KMS-11 (cell line): ENCODE data around the gene CFAP74.

Source experiments
- H2AFZ ChIP-seq: fragments of 200-600 bp; sonication (generic); 2 replicates; pipeline ENCODE4 v1.6.1; 2016; ENCODE audit warnings: antibody characterized with exemption, mixed run types, low read depth
- H3K27ac ChIP-seq: fragments of 200-600 bp; sonication (generic); 2 replicates; pipeline ENCODE4 v1.6.1; 2016; ENCODE audit warnings: mild to moderate bottlenecking, mixed run types
- H3K27me3 ChIP-seq: fragments of 200-600 bp; sonication (generic); 2 replicates; pipeline ENCODE4 v1.6.1; 2017; ENCODE audit warnings: mild to moderate bottlenecking, low read depth, mixed run types, moderate library complexity; ENCODE audit not compliant: insufficient read depth
- H3K36me3 ChIP-seq: fragments of 200-600 bp; sonication (generic); 2 replicates; pipeline ENCODE4 v1.6.1; 2017; ENCODE audit warnings: mild to moderate bottlenecking, mixed run types; ENCODE audit not compliant: insufficient read depth
- H3K4me1 ChIP-seq: fragments of 200-600 bp; sonication (generic); 2 replicates; pipeline ENCODE4 v1.6.1; 2016; ENCODE audit warnings: mild to moderate bottlenecking, low read depth, mixed run types; ENCODE audit not compliant: poor library complexity, severe bottlenecking
- H3K4me2 ChIP-seq: fragments of 200-600 bp; sonication (generic); 2 replicates; pipeline ENCODE4 v1.7.0; 2016; ENCODE audit warnings: mild to moderate bottlenecking, mixed run types
- H3K4me3 ChIP-seq: fragments of 200-600 bp; sonication (generic); IDR thresholded peaks from 2 replicates; pipeline ENCODE4 v1.6.1; 2017; ENCODE audit warnings: low read depth, low read length, mixed read lengths; ENCODE audit not compliant: insufficient read depth
- H3K79me2 ChIP-seq: fragments of 200-600 bp; sonication (generic); 2 replicates; pipeline ENCODE4 v1.6.1; 2016; ENCODE audit warnings: low read depth, mixed run types; ENCODE audit not compliant: insufficient read depth
- H3K9ac ChIP-seq: fragments of 200-600 bp; sonication (generic); 2 replicates; pipeline ENCODE4 v1.6.1; 2016; ENCODE audit warnings: mild to moderate bottlenecking, mixed run types
- H4K20me1 ChIP-seq: fragments of 200-600 bp; sonication (generic); 2 replicates; pipeline ENCODE4 v1.6.1; 2016; ENCODE audit warnings: mild to moderate bottlenecking, mixed run types; ENCODE audit not compliant: insufficient read depth
- TF ChIP-seq, protein P1 (sequence below): fragments of 200-600 bp; sonication (generic); conservative IDR thresholded peaks from 2 replicates; pipeline ENCODE4 v1.6.1; 2017; ENCODE audit warnings: low read depth, mild to moderate bottlenecking, antibody characterized with exemption, low read length, moderate library complexity, mixed read lengths

The CFAP74 gene

DNA sequence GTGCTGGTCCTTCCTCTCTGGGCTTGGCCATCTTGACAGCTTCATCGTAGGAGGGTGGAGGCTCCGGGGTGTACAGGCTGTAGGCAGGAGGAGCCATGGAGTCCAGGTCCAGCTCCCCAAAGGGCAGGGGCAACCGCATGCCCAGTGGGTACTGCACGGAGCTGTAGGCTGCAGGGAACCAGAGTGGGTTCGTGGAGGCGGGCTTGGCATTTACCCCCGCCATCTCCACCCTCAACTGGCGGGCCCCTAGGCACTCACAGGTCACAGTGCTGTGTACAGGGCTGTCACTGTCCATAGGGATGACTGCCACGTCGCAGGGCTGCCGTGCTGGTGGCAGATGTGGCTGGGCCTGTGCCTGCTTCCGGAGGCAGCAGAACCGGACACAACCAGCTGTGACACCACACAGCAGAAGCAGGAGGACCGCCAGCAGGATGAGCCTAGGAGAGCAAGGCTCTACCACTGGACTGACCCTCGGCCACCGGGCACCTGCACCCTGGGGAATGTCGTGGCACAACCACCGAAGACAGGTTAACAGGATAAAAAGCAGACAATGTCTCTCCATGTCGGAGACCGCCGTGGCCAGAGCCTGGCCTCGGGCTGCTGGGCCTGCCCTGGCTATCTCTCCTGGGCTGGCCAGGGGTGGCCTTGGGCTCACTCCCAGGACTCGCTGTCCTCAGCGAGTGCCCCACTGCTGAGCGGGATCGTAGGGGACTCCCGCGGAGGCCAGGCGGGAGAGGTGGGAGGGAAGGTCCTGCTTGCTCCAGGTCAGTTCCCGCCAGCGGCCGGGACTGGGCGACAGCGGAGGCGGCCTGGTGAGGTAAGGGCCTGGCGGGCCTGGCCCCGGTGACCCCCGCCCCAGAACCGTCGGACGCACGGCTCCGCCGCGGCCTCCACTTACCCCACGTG lies 85.3 kb downstream of the CFAP74 start:
- Histone ChIP-seq H4K20me1 (no peaks in the 10 kb centered on the region), H3K79me2 (no peaks in the 10 kb centered on the region), H3K27ac (0 out of 2 replicates have a peak overlapping the region, but pooled peaks have one; percentile 32), H3K36me3 (no peaks in the 10 kb centered on the region), H3K27me3 (peaks cover 20% of the 10 kb centered on the region), H3K9ac (peak overlapping the region; percentile 65; the same call in 1 of the 2 replicates), H3K4me2 (peak overlapping the region; percentile 47), H3K4me3 (peak overlapping the region; percentile 67), H2AFZ (peak overlapping the region; percentile 64), H3K4me1 (peaks cover 10% of the 10 kb centered on the region)
- TF ChIP-seq, protein P1, sequence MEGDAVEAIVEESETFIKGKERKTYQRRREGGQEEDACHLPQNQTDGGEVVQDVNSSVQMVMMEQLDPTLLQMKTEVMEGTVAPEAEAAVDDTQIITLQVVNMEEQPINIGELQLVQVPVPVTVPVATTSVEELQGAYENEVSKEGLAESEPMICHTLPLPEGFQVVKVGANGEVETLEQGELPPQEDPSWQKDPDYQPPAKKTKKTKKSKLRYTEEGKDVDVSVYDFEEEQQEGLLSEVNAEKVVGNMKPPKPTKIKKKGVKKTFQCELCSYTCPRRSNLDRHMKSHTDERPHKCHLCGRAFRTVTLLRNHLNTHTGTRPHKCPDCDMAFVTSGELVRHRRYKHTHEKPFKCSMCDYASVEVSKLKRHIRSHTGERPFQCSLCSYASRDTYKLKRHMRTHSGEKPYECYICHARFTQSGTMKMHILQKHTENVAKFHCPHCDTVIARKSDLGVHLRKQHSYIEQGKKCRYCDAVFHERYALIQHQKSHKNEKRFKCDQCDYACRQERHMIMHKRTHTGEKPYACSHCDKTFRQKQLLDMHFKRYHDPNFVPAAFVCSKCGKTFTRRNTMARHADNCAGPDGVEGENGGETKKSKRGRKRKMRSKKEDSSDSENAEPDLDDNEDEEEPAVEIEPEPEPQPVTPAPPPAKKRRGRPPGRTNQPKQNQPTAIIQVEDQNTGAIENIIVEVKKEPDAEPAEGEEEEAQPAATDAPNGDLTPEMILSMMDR: no peak

DNA sequence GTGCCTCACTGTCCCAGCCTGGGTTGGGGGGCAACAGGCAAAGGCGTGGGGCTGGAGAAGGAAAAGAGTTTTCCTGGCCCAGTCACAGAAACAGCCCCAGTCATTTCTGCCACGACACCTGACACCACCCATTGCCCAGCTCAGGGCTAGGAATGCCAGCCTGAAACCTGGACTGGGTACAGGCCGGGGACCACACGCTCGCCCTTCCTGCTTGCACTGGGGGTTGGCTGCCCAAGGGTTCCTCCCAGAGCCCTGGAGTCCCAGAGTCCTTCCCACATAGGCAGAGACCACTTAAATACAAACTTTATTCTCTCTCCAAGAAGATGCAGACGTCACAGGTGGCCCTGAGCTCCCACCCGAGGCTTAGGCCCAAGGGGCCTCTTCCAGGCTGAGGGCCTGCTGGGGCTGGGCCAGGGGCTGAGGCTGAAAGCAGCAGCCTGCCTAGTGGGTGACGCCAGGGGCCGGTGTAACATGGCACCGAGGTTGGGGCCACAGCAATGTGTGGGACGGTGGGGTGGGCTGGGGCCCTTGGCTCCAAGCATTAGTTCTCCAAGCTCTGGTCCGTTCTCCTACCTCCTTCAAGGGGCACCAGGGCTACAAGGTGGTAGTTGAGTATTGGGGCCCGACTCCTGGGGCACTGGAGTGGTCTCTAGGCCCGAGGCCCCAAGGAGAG lies 86.1 kb downstream of the CFAP74 start:
- Histone ChIP-seq H4K20me1 (no peaks in the 10 kb centered on the region), H3K79me2 (no peaks in the 10 kb centered on the region), H3K9ac (no peak overlapping the region), H3K36me3 (no peaks in the 10 kb centered on the region), H3K4me2 (no peak overlapping the region), H3K27me3 (peaks cover 12% of the 10 kb centered on the region; the same call in 1 of the 2 replicates), H2AFZ (no peak overlapping the region), H3K4me3 (no peak overlapping the region), H3K27ac (no peak overlapping the region), H3K4me1 (peaks cover 10% of the 10 kb centered on the region)
- TF ChIP-seq, protein P1: no peak

DNA sequence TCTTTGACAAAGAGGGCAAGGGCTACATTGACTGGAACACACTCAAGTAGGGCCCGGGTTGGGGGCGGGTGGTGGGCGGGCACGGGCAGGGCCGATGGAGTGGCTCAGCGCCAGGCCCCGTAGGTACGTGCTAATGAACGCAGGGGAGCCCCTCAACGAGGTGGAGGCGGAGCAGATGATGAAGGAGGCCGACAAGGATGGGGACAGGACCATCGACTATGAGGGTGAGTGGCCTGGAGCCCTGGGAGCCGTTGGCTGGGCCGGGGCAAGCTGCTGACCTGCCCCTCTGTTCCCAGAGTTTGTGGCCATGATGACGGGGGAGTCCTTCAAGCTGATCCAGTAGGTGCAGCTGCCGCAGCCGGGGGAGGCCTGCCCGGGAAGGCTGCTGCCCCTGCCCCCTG lies 86.7 kb downstream of the CFAP74 start:
- TF ChIP-seq, protein P1: no peak
- H2AFZ ChIP-seq: no peak overlapping the region
- no peaks in the 10 kb centered on the region for H4K20me1 ChIP-seq
- peaks cover 10% of the 10 kb centered on the region for H3K4me1 ChIP-seq
- H3K79me2 ChIP-seq: no peaks in the 10 kb centered on the region
- H3K27ac ChIP-seq: no peak overlapping the region
- H3K27me3 ChIP-seq: peaks cover 8% of the 10 kb centered on the region; the same call in 1 of the 2 replicates
- H3K9ac ChIP-seq: no peak overlapping the region
- H3K4me3 ChIP-seq: no peak overlapping the region
- no peak overlapping the region for H3K4me2 ChIP-seq
- no peaks in the 10 kb centered on the region for H3K36me3 ChIP-seq

DNA sequence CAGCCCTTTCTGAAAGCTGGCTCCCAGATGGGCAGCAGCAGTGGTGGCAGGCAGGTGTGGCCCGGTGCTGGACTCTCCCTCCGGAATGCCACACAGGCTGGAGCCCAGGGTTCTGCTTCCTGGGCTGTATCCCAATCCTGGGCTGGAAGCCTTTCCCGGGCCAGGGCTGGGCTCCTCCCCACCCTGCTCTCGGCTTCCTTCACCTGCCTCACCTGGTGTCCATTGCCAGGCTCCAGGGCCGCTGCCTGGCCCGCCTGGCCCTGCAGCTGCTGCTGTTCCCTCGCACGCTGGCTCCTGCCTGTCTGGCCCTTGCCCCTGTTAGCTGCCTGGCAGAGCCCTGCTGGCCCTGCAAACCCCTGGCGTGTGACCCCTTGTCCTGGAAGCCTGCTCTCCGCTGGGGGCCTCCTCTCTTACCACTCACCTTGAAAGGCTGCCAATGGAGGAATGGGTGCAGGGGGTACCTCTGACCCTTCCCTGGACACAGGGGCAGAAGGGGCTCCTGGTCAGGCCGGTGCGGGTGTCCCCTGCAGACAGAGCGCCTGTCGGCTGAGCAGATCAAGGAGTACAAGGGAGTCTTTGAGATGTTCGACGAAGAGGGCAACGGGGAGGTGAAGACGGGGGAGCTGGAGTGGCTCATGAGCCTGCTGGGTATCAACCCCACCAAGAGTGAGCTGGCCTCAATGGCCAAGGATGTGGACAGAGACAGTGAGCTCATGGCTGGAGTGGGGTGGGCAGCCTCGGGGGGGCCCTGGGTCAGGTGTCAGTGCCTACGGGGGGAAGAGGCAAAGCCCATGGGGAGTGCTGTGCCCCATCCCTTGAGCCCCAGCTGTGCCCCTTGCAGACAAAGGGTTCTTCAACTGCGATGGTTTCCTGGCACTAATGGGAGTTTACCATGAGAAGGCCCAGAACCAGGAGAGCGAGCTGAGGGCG lies 87.4 kb downstream of the CFAP74 start:
- Histone ChIP-seq H2AFZ (no peak overlapping the region), H3K4me2 (no peak overlapping the region), H3K9ac (no peak overlapping the region), H3K36me3 (no peaks in the 10 kb centered on the region), H3K4me1 (peaks cover 10% of the 10 kb centered on the region), H3K79me2 (no peaks in the 10 kb centered on the region), H3K27ac (no peak overlapping the region), H3K4me3 (no peak overlapping the region), H4K20me1 (no peaks in the 10 kb centered on the region), H3K27me3 (peaks cover 4% of the 10 kb centered on the region; the same call in 1 of the 2 replicates)
- TF ChIP-seq, protein P1: no peak
